NCI-H2081 (cell line): ENCODE results near the gene SLC25A36.
"Not testable (repeated sequence)": the region's sequence is repeated elsewhere in the genome, so short reads cannot be mapped to it uniquely, and the experiment has no call there.

Experiments used
- DNase-seq, 2 experiments: peaks; one replicate each; lab custom pipeline; 2025; lab: John Stamatoyannopoulos, UW

The SLC25A36 gene

GRCh38 chr3:140994861-140995260 is 53.2 kb downstream of the SLC25A36 start:
- DNase-seq: not testable (repeated sequence)

- no peak for DNase-seq
Observed at GRCh38 chr3:140995881-140996280, 54.2 kb downstream of the SLC25A36 start.

- DNase-seq: peak; percentile 57 to 69
Observed at GRCh38 chr3:141000027-141000663, 58.5 kb downstream of the SLC25A36 start.

GRCh38 chr3:141000686-141001085 is 59.0 kb downstream of the SLC25A36 start:
- no peak for DNase-seq

- no peak for DNase-seq
Observed at GRCh38 chr3:141006344-141006743, 64.7 kb downstream of the SLC25A36 start.

GRCh38 chr3:141009496-141009895 is 67.9 kb downstream of the SLC25A36 start:
- no peak for DNase-seq

- peak; percentile 75 to 78 for DNase-seq
Observed at GRCh38 chr3:141011232-141011996, 69.8 kb downstream of the SLC25A36 start.

GRCh38 chr3:141011997-141012262 is 70.3 kb downstream of the SLC25A36 start:
- no peak for DNase-seq

- peak in 1 of 2 experiments; percentile 40 for DNase-seq
Observed at GRCh38 chr3:141012571-141012970, 70.9 kb downstream of the SLC25A36 start.

GRCh38 chr3:141015481-141015880 is 73.8 kb downstream of the SLC25A36 start:
- DNase-seq: no peak

- not testable (repeated sequence) for DNase-seq
Observed at GRCh38 chr3:141017366-141018322, 76.0 kb downstream of the SLC25A36 start.

GRCh38 chr3:141019244-141019643 is 77.6 kb downstream of the SLC25A36 start:
- DNase-seq: no peak

GRCh38 chr3:141020143-141020830 is 78.7 kb downstream of the SLC25A36 start:
- no peak for DNase-seq

GRCh38 chr3:141021261-141021660 is 79.6 kb downstream of the SLC25A36 start:
- no peak for DNase-seq
